SK-N-SH treated with all-trans-retinoic acid at 6 μM for 48 hours (cell line): ENCODE measurements around the gene BOK.

ENCODE experiments used
- BACH2 ChIP-seq: fragments of 250-450 bp; sonication (Bioruptor Pico); IDR thresholded peaks from 2 replicates; pipeline ENCODE4 v1.9.0; 2021; ENCODE audit warnings: mild to moderate bottlenecking, borderline replicate concordance
- CSDC2 ChIP-seq: fragments of 250-450 bp; sonication (Bioruptor Pico); IDR thresholded peaks from 2 replicates; pipeline ENCODE4 v1.5.0; 2020; ENCODE audit warnings: mild to moderate bottlenecking, moderate library complexity
- CSRNP3 ChIP-seq: fragments of 250-450 bp; sonication (Bioruptor Pico); IDR thresholded peaks from 2 replicates; pipeline ENCODE4 v1.5.1; 2021; ENCODE audit warnings: mild to moderate bottlenecking, moderate library complexity
- GLIS3 ChIP-seq: fragments of 250-450 bp; sonication (Bioruptor Pico); IDR thresholded peaks from 2 replicates; pipeline ENCODE4 v1.5.0; 2020; ENCODE audit warnings: mild to moderate bottlenecking, moderate library complexity
- ISL1 ChIP-seq: fragments of 250-450 bp; sonication (Bioruptor Pico); IDR thresholded peaks from 2 replicates; pipeline ENCODE4 v2.1.2; 2022; ENCODE audit warnings: mild to moderate bottlenecking, moderate library complexity
- OSR1 ChIP-seq: fragments of 250-450 bp; sonication (Bioruptor Pico); IDR thresholded peaks from 2 replicates; pipeline ENCODE4 v1.8.0; 2022; ENCODE audit warnings: moderate library complexity, mild to moderate bottlenecking, inconsistent platforms
- PATZ1 ChIP-seq: fragments of 250-450 bp; sonication (Bioruptor Pico); IDR thresholded peaks from 2 replicates; pipeline ENCODE4 v1.8.0; 2020; ENCODE audit warnings: mild to moderate bottlenecking, moderate library complexity, borderline replicate concordance
- SNAI2 ChIP-seq: fragments of 250-450 bp; sonication (Bioruptor Pico); IDR thresholded peaks from 2 replicates; pipeline ENCODE4 v1.5.0; 2020; ENCODE audit warnings: mild to moderate bottlenecking, moderate library complexity
- ZFP3 ChIP-seq: fragments of 250-450 bp; sonication (Bioruptor Pico); IDR thresholded peaks from 2 replicates; pipeline ENCODE4 v1.5.0; 2020; ENCODE audit warnings: mild to moderate bottlenecking, moderate library complexity
- ZFP30 ChIP-seq: fragments of 450-650 bp; formaldehyde crosslinking; IDR thresholded peaks from 2 replicates; pipeline ENCODE4 v1.5.0; 2022; ENCODE audit warnings: mild to moderate bottlenecking, moderate library complexity

GRCh38 chr2:241582806-241583205, 24.3 kb downstream of the BOK start:
- TF ChIP-seq GLIS3, result no peak
- TF ChIP-seq OSR1, result no peak
- no peak for TF ChIP-seq PATZ1
- no peak for TF ChIP-seq CSDC2 (CRISPR knock-in tag)
- TF ChIP-seq CSRNP3 (CRISPR knock-in tag), result no peak
- no peak for TF ChIP-seq SNAI2 (CRISPR knock-in tag)
- no peak for TF ChIP-seq ZFP3 (CRISPR knock-in tag)
- TF ChIP-seq ZFP30, result no peak
- TF ChIP-seq BACH2 (CRISPR knock-in tag), result no peak
- TF ChIP-seq ISL1, result no peak
